HCT116 (cell line): ENCODE measurements around the gene ANKRD6. TPM values are rescaled to one million over a fixed set of nuclear protein-coding genes. Genes with fewer than 3 reads are reported as not detected.

Source experiments
- ATAC-seq: fragments of 200-7000 bp; cut with Tn5 transposase; 2 replicates; pipeline ENCODE4 v1.9.1; 2020; ENCODE audit warnings: mild to moderate bottlenecking, moderate library complexity
- BruUV-seq: library from RNA; stranded (reverse); fragments of 400-500 nt; replicated peaks from 2 replicates; lab custom pipeline; 2021; lab: Mats Ljungman, UMichigan
- CTCF ChIA-PET: fragments of 300-600 bp; sonication (Branson Sonifier 250); formaldehyde crosslinking; loops from one replicate; lab custom pipeline; 2021; ENCODE audit warnings: antibody characterized with exemption; lab: Charles Lee
- POLR2A ChIA-PET: fragments of 300-600, 350-600 bp; sonication (Branson Sonifier 250); formaldehyde crosslinking; loops from one replicate; lab custom pipeline; 2021; ENCODE audit warnings: antibody characterized with exemption; lab: Charles Lee
- RAD21 ChIA-PET, 2 experiments: fragments of 300-600 bp; sonication (Branson Sonifier 250); formaldehyde crosslinking; loops; one replicate each; lab custom pipeline; 2023; ENCODE audit warnings: low total read pairs in 2 of 2; ENCODE audit not compliant: uncharacterized antibody in 2 of 2, unreplicated experiment in 2 of 2, low non-redundant PET in 1 of 2; lab: Charles Lee
- DNase-seq: peaks from one replicate; pipeline ENCODE4 v3.0.0-alpha.2; 2010; ENCODE audit warnings: low read depth, low spot score
- H2AFZ ChIP-seq: fragments of 200-600 bp; shearing (Covaris generic), sonication (generic); 2 replicates; pipeline ENCODE4 v1.6.1; 2017; ENCODE audit warnings: low read depth, mixed run types, mixed read lengths, antibody characterized with exemption, low read length; ENCODE audit not compliant: poor library complexity, severe bottlenecking
- H3K27ac ChIP-seq: 2 replicates; pipeline ENCODE4 v1.5.1; 2012; ENCODE audit warnings: low read depth, low read length
- H3K27me3 ChIP-seq: fragments of 200-600 bp; sonication (generic); 2 replicates; pipeline ENCODE4 v1.6.1; 2016; ENCODE audit warnings: mixed run types, low read length, mixed read lengths; ENCODE audit not compliant: insufficient read depth
- H3K36me3 ChIP-seq, 2 experiments: fragments of 200-500 bp in 1 of 2; fragments of 200-600 bp in 1 of 2; sonication (Bioruptor generic) in 1 of 2; sonication (generic) in 1 of 2; 2 replicates each; pipeline versions ENCODE4 v1.5.1 to v1.6.1; 2014 to 2016; ENCODE audit warnings: low read length in 2 of 2, inconsistent platforms in 1 of 2, mixed read lengths in 1 of 2, mixed run types in 1 of 2; ENCODE audit not compliant: insufficient read depth in 2 of 2, control insufficient read depth in 1 of 2
- H3K4me1 ChIP-seq, 2 experiments: fragments of 200-600 bp in 1 of 2; sonication (generic) in 1 of 2; 2 replicates each; pipeline versions ENCODE4 v1.5.1 to v1.6.1; 2012 to 2017; ENCODE audit warnings: low read length in 2 of 2, inconsistent platforms in 1 of 2, mild to moderate bottlenecking in 1 of 2, mixed read lengths in 1 of 2, mixed run types in 1 of 2, moderate library complexity in 1 of 2; ENCODE audit not compliant: insufficient read depth in 2 of 2, control insufficient read depth in 1 of 2
- H3K4me2 ChIP-seq: fragments of 200-600 bp; sonication (generic); 2 replicates; pipeline ENCODE4 v1.6.1; 2017; ENCODE audit warnings: mixed run types, low read length, mixed read lengths
- H3K4me3 ChIP-seq, 2 experiments: fragments of 200-600 bp in 1 of 2; sonication (generic) in 1 of 2; replicated peaks in 1 of 2; 2 replicates each; pipeline ENCODE4 v1.5.1; 2011 to 2016; ENCODE audit warnings: low read length in 2 of 2, control low read depth in 1 of 2, low read depth in 1 of 2, mild to moderate bottlenecking in 1 of 2, mixed read lengths in 1 of 2, mixed run types in 1 of 2
- H3K79me2 ChIP-seq: fragments of 200-600 bp; sonication (generic); 2 replicates; pipeline ENCODE4 v1.6.1; 2017; ENCODE audit warnings: mild to moderate bottlenecking, mixed run types, low read length, moderate library complexity, mixed read lengths; ENCODE audit not compliant: insufficient read depth
- H3K9ac ChIP-seq: fragments of 200-600 bp; sonication (generic); 2 replicates; pipeline ENCODE4 v1.6.1; 2016; ENCODE audit warnings: low read length, mixed read lengths
- H3K9me2 ChIP-seq: fragments of 200-600 bp; sonication (generic), shearing (Covaris generic); 2 replicates; pipeline ENCODE4 v1.6.1; 2017; ENCODE audit warnings: mixed run types, mild to moderate bottlenecking, moderate library complexity; ENCODE audit not compliant: insufficient read depth
- H3K9me3 ChIP-seq, 2 experiments: fragments of 200-500 bp in 1 of 2; fragments of 200-600 bp in 1 of 2; sonication (Bioruptor generic) in 1 of 2; sonication (generic) in 1 of 2; 2 replicates each; pipeline ENCODE4 v1.6.1; 2014 to 2017; ENCODE audit warnings: low read length in 2 of 2, mixed read lengths in 2 of 2, inconsistent platforms in 1 of 2, low read depth in 1 of 2, mild to moderate bottlenecking in 1 of 2, mixed run types in 1 of 2, moderate library complexity in 1 of 2; ENCODE audit not compliant: control insufficient read depth in 1 of 2, insufficient read depth in 1 of 2
- H4K20me1 ChIP-seq: fragments of 200-600 bp; sonication (generic), shearing (Covaris generic); 2 replicates; pipeline ENCODE4 v1.6.1; 2017; ENCODE audit warnings: mixed run types, mild to moderate bottlenecking, moderate library complexity; ENCODE audit not compliant: insufficient read depth
- CBX3 ChIP-seq: IDR thresholded peaks from 2 replicates; pipeline ENCODE4 v1.6.1; 2012; ENCODE audit warnings: low read depth
- CTCF ChIP-seq, 3 experiments: fragments of 200-600 bp in 1 of 3; sonication (generic) in 1 of 3; IDR thresholded peaks in 2 of 3; conservative IDR thresholded peaks in 1 of 3; 2 replicates each; pipeline ENCODE4 v1.5.1; 2012 to 2017; ENCODE audit warnings: low read depth in 2 of 3, low read length in 2 of 3, antibody characterized with exemption in 1 of 3, borderline replicate concordance in 1 of 3, control low read depth in 1 of 3, mild to moderate bottlenecking in 1 of 3, mixed read lengths in 1 of 3, mixed run types in 1 of 3, moderate library complexity in 1 of 3; ENCODE audit not compliant: insufficient read depth in 1 of 3
- ELF1 ChIP-seq: IDR thresholded peaks from 2 replicates; pipeline ENCODE4 v1.6.1; 2012; ENCODE audit warnings: low read depth, borderline replicate concordance
- RAD21 ChIP-seq: IDR thresholded peaks from 2 replicates; pipeline ENCODE4 v1.6.1; 2012; ENCODE audit warnings: low read depth, mild to moderate bottlenecking
- REST ChIP-seq: IDR thresholded peaks from 2 replicates; pipeline ENCODE4 v1.6.1; 2012; ENCODE audit warnings: low read depth
- SRF ChIP-seq: IDR thresholded peaks from 2 replicates; pipeline ENCODE4 v1.6.1; 2012; ENCODE audit warnings: low read depth
- TCF7L2 ChIP-seq: IDR thresholded peaks from 2 replicates; pipeline ENCODE4 v1.7.0; 2011; ENCODE audit warnings: borderline replicate concordance, inconsistent platforms; ENCODE audit not compliant: insufficient read depth, insufficient read length; ENCODE audit errors: extremely low read depth
- ZFX ChIP-seq: fragments of 450-650 bp; IDR thresholded peaks from 2 replicates; pipeline ENCODE4 v1.6.1; 2017
- ZNF274 ChIP-seq: fragments of 200-500 bp; sonication (Bioruptor generic); IDR thresholded peaks from 2 replicates; pipeline ENCODE4 v1.6.1; 2014; ENCODE audit warnings: mild to moderate bottlenecking, low read depth, low read length, inconsistent platforms
- intact Hi-C: fragments of 100-400 bp; cut with micrococcal nuclease; formaldehyde crosslinking; loops from 2 replicates; pipeline ENCODE4 v1.10.0; 2022
- total RNA-seq: library from RNA; stranded (reverse); gene quantifications from one replicate; pipeline ENCODE4 v1.2.1, GENCODE V29; 2021; ENCODE audit not compliant: unreplicated experiment

The ANKRD6 gene
- total RNA-seq, 1 experiment from 2014 or later = 9.9 TPM

- no peak for TF ChIP-seq REST
Measured at GRCh38 chr6:89605861-89606260, 172.9 kb downstream of the ANKRD6 start (continued).

- BruUV-seq = no TSS peak
- ChIA-PET POLR2A (no interaction called here), CTCF (interaction anchor here (0.7 to 1.6 kb wide), 8 partner anchors 28 to 627 kb away, joined by 3 to 9 read pairs (median 4); partner anchors contain the start of gene LYRM2)
- H3K9me3 ChIP-seq = no peaks in the 10 kb centered on the region
- H3K4me1 ChIP-seq = no peaks in the 10 kb centered on the region
- H3K79me2 ChIP-seq = no peaks in the 10 kb centered on the region
- no peaks in the 10 kb centered on the region for H3K36me3 ChIP-seq
- H3K4me3 ChIP-seq = no peak overlapping the region
- no peaks in the 10 kb centered on the region for H4K20me1 ChIP-seq
- H3K27me3 ChIP-seq = no peaks in the 10 kb centered on the region
- H3K9me2 ChIP-seq = no peaks in the 10 kb centered on the region
- intact Hi-C loops = loop anchor here (1.0 to 10.0 kb wide), 4 partner anchors 178 to 628 kb away; no protein-coding TSS in a partner anchor
- DNase-seq (peak; percentile 19), ATAC-seq (peak; percentile 89)
- H3K4me2 ChIP-seq = no peak overlapping the region
- no peak overlapping the region for H3K27ac ChIP-seq
- TF ChIP-seq ZFX (no peak), CBX3 (no peak), TCF7L2 (no peak), RAD21 (peak; percentile 63), CTCF (IDR thresholded peaks at IDR 0.05 in 2 of 3, conservative IDR thresholded peaks at IDR 0.05 in 1 of 3; ENCODE audit: borderline replicate concordance in 1 of 3, insufficient read depth in 1 of 3, low read depth in 2 of 3, low read length in 2 of 3) (peak; percentile 64 to 95 (median 89); a peak in 5 of 6 replicates), ELF1 (no peak), ZNF274 (no peak), SRF (no peak)
- TF ChIP-seq, all 23 proteins: peak for 2
- no peak overlapping the region for H2AFZ ChIP-seq
- H3K9ac ChIP-seq = no peak overlapping the region
- RAD21 ChIA-PET = no interaction called here
Measured at GRCh38 chr6:89610149-89610642, 177.2 kb downstream of the ANKRD6 start.
